ENCODE results near the gene ENTR1. TPM values are rescaled to one million over a fixed set of nuclear protein-coding genes. Genes with fewer than 3 reads are reported as not detected.

ENTR1 gene
- total RNA-seq, 3 donors from 2014 or later = 23.7 to 54.4 (median 36.0) TPM

- Histone ChIP-seq H3K36me3 (peaks cover 18% of the 10 kb centered on the region), H3K4me3 (no peak overlapping the region), H3K27me3 (no peaks in the 10 kb centered on the region), H3K27ac (no peak overlapping the region), H3K4me1 (peaks cover 0 to 5% of the 10 kb centered on the region in 2 donors), H3K9me3 (no peaks in the 10 kb centered on the region)
- TF ChIP-seq POLR2AphosphoS5 (IDR thresholded peaks at IDR 0.05) = no peak
- TF ChIP-seq POLR2A (IDR thresholded peaks at IDR 0.05) = no peak
- TF ChIP-seq CTCF (IDR thresholded peaks at IDR 0.05) = no peak
- intact Hi-C loops (cut with DNase I; ENCODE audit: low total_unique reads) = no loop called here
- no peak for DNase-seq (ENCODE audit: low spot score in 2 of 2)
Measured at GRCh38 chr9:136443087-136443486, 32.7 kb upstream of the ENTR1 start.

GRCh38 chr9:136442265-136442664 is 31.9 kb upstream of the ENTR1 start:
- intact Hi-C loops (cut with DNase I; ENCODE audit: low total_unique reads) = no loop called here
- Histone ChIP-seq H3K9me3 (no peaks in the 10 kb centered on the region), H3K27me3 (no peaks in the 10 kb centered on the region), H3K4me3 (no peak overlapping the region), H3K4me1 (peaks cover 0 to 13% of the 10 kb centered on the region in 2 donors), H3K36me3 (peaks cover 15% of the 10 kb centered on the region), H3K27ac (no peak overlapping the region)
- no peak for DNase-seq (ENCODE audit: low spot score in 2 of 2)
- TF ChIP-seq CTCF (IDR thresholded peaks at IDR 0.05) (no peak), POLR2AphosphoS5 (IDR thresholded peaks at IDR 0.05) (no peak), POLR2A (IDR thresholded peaks at IDR 0.05) (no peak)

GRCh38 chr9:136441681-136442245 is 31.3 kb upstream of the ENTR1 start:
- Histone ChIP-seq H3K36me3 (peaks cover 10% of the 10 kb centered on the region), H3K4me3 (no peak overlapping the region), H3K4me1 (peaks cover 0 to 18% of the 10 kb centered on the region in 2 donors), H3K27ac (no peak overlapping the region), H3K9me3 (no peaks in the 10 kb centered on the region), H3K27me3 (no peaks in the 10 kb centered on the region)
- DNase-seq (ENCODE audit: low spot score in 2 of 2) = no peak
- intact Hi-C loops (cut with DNase I; ENCODE audit: low total_unique reads) = no loop called here
- TF ChIP-seq POLR2A (IDR thresholded peaks at IDR 0.05) (no peak), POLR2AphosphoS5 (IDR thresholded peaks at IDR 0.05) (no peak), CTCF (IDR thresholded peaks at IDR 0.05) (no peak)

GRCh38 chr9:136441191-136441680 is 30.8 kb upstream of the ENTR1 start:
- H3K27me3 ChIP-seq = no peaks in the 10 kb centered on the region
- DNase-seq (ENCODE audit: low spot score in 2 of 2) = no peak
- TF ChIP-seq POLR2AphosphoS5 (IDR thresholded peaks at IDR 0.05) (no peak), CTCF (IDR thresholded peaks at IDR 0.05) (no peak), POLR2A (IDR thresholded peaks at IDR 0.05) (no peak)
- H3K27ac ChIP-seq = no peak overlapping the region
- H3K9me3 ChIP-seq = no peaks in the 10 kb centered on the region
- H3K36me3 ChIP-seq = peaks cover 7% of the 10 kb centered on the region
- intact Hi-C loops (cut with DNase I; ENCODE audit: low total_unique reads) = no loop called here
- no peak overlapping the region for H3K4me3 ChIP-seq
- peaks cover 0 to 21% of the 10 kb centered on the region in 2 donors for H3K4me1 ChIP-seq

GRCh38 chr9:136439481-136440408 is 29.3 kb upstream of the ENTR1 start, which contains the start of gene INPP5E:
TSS of gene INPP5E (minus strand) at chr9:136439845. CDS start at chr9:136439419, 426 bp downstream.
- peaks cover 0 to 21% of the 10 kb centered on the region in 2 donors for H3K4me1 ChIP-seq
- H3K36me3 ChIP-seq = no peaks in the 10 kb centered on the region
- H3K27me3 ChIP-seq = no peaks in the 10 kb centered on the region
- DNase-seq (ENCODE audit: low spot score in 2 of 2) = peak; percentile 38 to 71
- no peaks in the 10 kb centered on the region for H3K9me3 ChIP-seq
- peak within 1 kb of the TSS; percentile 68 to 87 for H3K27ac ChIP-seq
- TF ChIP-seq CTCF (IDR thresholded peaks at IDR 0.05) (peak in 2 of 3 donors; percentile 45 to 68), POLR2AphosphoS5 (IDR thresholded peaks at IDR 0.05) (no peak), POLR2A (IDR thresholded peaks at IDR 0.05) (no peak)
- intact Hi-C loops (cut with DNase I; ENCODE audit: low total_unique reads) = no loop called here
- H3K4me3 ChIP-seq = peak within 1 kb of the TSS; percentile 79 to 100 (median 95)
